ENCODE results near the gene TMEM11.

The TMEM11 gene

GRCh38 chr17:21183468-21183867 lies 30.5 kb downstream of the TMEM11 start:
- DNase-seq (ENCODE audit: low read depth), result no peak

- no peak for DNase-seq (ENCODE audit: low read depth)
Measured at GRCh38 chr17:21177854-21178600, 35.9 kb downstream of the TMEM11 start.

DNA sequence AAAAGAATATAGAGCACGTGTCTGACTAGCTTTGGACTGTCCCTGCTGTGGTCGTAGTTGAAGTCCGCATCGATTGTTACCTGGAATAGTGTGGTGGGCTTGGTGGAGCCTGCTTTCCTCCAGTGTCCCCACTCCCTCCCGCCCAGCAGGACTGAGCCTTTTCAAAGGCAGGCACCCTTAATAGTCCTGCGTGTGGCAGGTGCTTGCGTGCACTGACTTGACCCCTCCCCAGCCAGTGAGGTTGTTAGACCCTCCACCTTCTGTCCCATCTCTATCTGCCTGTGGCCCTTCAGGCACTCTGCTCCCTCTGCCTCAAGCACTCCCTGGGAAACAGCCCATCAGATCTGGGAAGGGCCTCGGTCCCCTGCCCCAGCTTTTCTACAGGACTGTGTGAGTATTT lies 36.6 kb downstream of the TMEM11 start:
- no peak for DNase-seq (ENCODE audit: low read depth)

- DNase-seq (ENCODE audit: low read depth), result no peak
Measured at GRCh38 chr17:21176773-21177395, 37.1 kb downstream of the TMEM11 start.

- DNase-seq (ENCODE audit: low read depth), result no peak
Measured at GRCh38 chr17:21174713-21175112, 39.2 kb downstream of the TMEM11 start.

DNA sequence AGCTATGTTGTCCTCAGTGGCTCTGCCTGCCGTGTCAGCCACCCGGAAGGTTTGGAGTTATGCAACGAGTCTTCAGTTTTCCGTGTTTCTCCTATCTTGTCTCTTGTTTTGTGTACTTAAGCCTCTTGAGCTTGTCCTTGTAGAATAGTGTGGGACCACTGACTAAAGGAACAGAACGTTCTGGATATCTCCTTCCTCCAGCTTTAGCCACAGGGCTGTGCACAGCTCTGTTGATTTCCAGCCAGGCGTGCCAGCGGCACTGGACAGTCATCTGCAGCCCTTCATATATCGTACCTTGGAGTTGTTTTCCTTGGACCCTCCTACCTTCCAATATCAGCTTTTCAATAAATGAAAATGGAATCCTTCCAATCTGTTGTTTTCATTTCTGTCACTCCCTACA lies 39.8 kb downstream of the TMEM11 start:
- DNase-seq (ENCODE audit: low read depth), result no peak

GRCh38 chr17:21173543-21173942 lies 40.4 kb downstream of the TMEM11 start:
- DNase-seq (ENCODE audit: low read depth), result no peak

DNA sequence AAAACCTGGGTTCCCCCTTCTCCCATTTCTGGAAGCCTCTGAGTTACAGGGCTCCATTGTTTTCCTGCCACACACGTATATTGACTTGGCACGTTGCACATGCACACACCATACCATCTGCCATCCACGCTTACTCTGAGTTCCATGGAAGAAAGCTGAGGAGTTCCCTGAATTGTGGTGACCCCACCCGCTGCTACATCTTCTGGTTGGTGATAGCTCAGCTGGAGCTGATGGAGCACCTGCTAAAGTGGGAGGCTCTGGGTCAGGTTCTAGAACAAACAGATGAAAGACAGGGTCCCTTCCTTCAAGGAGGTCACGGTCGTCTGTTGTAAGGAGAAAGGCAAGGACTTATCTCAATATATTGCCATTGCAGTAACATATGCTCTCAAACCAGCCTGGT lies 41.1 kb downstream of the TMEM11 start:
- DNase-seq (ENCODE audit: low read depth), result no peak

GRCh38 chr17:21171970-21172510 lies 41.9 kb downstream of the TMEM11 start:
- DNase-seq (ENCODE audit: low read depth), result no peak

DNA sequence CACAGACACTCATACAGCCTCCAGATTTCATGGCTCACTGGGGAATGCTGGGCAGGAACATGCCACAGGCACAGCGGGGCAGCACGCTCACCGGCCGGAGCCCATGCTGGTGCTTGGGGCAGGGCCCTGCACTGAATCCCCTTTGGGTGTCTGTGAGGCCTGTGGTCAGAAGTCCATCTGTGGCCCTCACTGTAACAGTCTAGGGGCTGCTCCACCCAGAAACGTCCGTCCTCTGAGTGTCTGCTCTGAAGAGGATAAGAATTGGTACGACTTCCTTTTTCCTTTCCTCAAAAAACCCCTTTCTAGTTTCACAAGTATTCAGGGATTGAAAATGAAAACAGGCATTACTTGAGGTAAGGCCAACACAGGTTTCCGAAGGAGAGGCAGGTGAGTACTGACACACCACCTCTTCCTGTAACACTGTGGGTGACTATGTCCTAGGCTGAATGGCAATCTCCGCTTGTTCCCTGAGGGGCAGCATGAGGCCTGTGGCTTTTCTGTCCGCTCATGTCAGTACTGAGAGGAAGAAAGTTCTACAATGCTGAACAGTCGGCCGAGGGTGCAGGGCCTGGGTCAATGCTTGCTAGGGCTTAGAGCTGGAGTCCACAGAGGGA lies 42.5 kb downstream of the TMEM11 start:
- DNase-seq (ENCODE audit: low read depth), result no peak

- no peak for DNase-seq (ENCODE audit: low read depth)
Measured at GRCh38 chr17:21170809-21171208, 43.2 kb downstream of the TMEM11 start.

DNA sequence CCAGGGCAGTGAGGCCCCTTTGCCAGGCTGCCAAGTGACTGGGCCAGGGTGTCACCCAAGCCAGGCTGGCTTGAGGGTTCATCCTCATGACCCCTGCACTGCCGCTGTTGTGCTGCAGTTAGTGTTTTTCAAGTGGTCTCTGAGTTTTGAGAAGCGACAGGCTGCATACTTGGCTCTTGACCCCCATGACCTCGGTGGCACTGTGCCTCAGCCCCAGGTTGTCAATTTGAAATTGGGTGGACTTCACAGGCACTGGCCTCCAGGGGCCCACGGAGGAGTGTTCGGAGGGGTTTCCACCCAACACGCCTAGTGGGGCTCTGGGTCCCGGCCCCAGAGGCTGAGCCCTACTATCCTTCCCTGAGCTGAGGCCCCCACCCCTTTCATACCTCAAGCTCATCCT lies 44.5 kb downstream of the TMEM11 start:
- no peak for DNase-seq (ENCODE audit: low read depth)

DNA sequence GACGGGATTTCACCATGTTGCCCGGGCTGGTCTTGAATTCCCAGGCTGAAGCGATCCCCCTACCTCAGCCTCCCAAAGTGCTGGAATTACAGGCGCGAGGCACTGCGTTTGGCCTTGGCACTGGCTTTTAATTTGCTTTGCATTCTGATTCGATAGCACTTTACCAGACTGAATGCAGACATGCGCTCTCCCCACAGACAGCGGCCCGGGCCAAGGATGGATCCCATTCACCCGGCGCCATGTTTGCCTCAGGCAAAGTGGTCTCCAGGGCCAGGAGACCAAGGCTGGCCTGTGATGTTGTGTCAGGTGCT lies 45.5 kb downstream of the TMEM11 start:
- no peak for DNase-seq (ENCODE audit: low read depth)

DNA sequence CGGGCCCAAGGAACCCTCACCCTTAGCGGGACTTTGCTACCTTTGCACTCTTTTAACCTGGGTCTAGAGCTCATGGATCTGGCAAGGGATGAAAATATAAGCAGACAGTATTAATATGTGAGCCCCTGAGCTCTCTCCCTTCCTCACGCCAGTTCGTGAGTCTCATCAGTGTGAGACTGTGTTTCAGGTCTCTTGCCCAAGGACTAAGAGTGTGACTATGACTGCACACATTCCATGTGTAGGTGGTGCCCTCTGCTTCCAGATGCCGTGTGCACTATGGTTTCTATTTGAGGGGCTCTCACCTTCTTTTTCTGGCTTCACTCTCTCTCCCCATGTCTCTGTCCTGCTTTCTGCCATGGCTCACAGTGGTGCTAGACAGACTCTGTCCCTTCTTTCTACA lies 46.7 kb downstream of the TMEM11 start:
- DNase-seq (ENCODE audit: low read depth), result no peak

- DNase-seq (ENCODE audit: low read depth), result no peak
Measured at GRCh38 chr17:21166595-21167210, 47.3 kb downstream of the TMEM11 start.

GRCh38 chr17:21165922-21166594 lies 47.9 kb downstream of the TMEM11 start:
- no peak for DNase-seq (ENCODE audit: low read depth)

GRCh38 chr17:21164620-21165019 lies 49.3 kb downstream of the TMEM11 start:
- no peak for DNase-seq (ENCODE audit: low read depth)

DNA sequence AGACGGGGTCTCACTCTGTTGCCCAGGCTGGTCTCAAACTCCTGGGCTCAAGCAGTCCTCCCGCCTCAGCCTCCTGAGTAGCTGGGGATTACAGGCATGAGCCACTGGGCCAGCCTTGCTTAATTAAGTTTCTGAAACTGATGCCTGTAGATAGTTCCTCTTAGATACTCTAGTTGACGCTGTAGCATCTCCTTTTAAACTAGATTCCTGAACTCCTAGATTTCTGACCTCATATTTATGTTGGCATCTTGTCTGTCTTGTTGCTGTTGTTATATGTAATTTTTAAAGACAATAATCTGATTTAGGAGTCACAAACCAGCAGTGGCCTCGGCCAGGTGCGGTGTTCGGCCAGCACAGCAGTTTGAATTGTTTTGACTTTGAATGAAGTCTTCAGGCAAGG lies 49.7 kb downstream of the TMEM11 start:
- DNase-seq (ENCODE audit: low read depth), result no peak

DNA sequence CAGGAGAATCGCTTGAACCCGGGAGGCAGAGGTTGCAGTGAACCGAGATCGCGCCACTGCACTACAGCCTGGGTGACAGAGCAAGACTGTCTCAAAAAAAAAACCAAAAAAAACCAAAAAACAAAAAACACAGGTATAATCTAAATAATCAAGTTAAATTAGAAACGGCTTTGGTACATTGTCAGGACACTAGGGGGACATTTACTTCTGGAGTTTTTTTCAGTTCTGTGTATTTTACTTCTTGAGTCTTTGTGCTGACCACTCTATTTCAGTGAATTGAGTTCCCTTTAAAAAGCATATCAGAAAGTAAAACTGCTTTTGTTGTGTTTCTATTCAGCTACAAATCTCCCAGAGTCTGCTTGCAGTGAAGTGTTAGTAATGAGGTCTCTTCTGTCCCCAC lies 50.9 kb downstream of the TMEM11 start:
- no peak for DNase-seq (ENCODE audit: low read depth)

- no peak for DNase-seq (ENCODE audit: low read depth)
Measured at GRCh38 chr17:21162394-21162775, 51.6 kb downstream of the TMEM11 start.

- no peak for DNase-seq (ENCODE audit: low read depth)
Measured at GRCh38 chr17:21161498-21162393, 52.2 kb downstream of the TMEM11 start.
